ENCODE measurements around the gene SFRP5.

The SFRP5 gene

DNA sequence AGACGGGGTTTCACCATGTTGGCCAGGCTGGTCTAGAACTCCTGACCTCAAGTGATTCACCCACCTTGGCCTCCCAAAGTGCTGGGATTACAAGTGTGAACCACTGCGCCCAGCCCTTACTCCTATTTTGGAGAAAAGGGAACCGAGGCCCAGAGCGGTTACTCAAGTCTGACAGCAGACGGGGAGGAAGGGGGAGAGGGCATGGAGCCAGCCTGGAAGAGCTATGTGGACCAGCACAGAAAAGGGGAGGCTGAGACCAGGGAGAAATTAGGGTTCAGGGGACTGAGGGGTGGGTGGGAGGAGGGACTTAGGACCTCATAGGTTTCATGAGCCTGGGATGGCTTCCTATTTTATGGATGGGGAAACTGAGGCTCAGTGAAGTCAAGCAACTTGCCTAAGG lies 1.5 kb downstream of the SFRP5 start:
- H4K20me1 ChIP-seq (ENCODE audit: insufficient read depth): no peaks in the 10 kb centered on the region
- no peak overlapping the region for H3K4me2 ChIP-seq
- H3K9ac ChIP-seq: no peak overlapping the region
- H3K4me3 ChIP-seq (IDR thresholded peaks at IDR 0.05; ENCODE audit: insufficient read depth, low read depth, low read length): no peak overlapping the region
- peaks cover 15% of the 10 kb centered on the region; the same call in 1 of the 2 replicates for H3K27me3 ChIP-seq (ENCODE audit: insufficient read depth, low read depth)
- H3K79me2 ChIP-seq (ENCODE audit: insufficient read depth, low read depth): no peaks in the 10 kb centered on the region
- no peak overlapping the region for H3K27ac ChIP-seq
- H2AFZ ChIP-seq (ENCODE audit: low read depth): no peak overlapping the region
- no peaks in the 10 kb centered on the region for H3K4me1 ChIP-seq (ENCODE audit: low read depth, poor library complexity, severe bottlenecking)
- H3K36me3 ChIP-seq (ENCODE audit: insufficient read depth): no peaks in the 10 kb centered on the region
- TF ChIP-seq CTCF (conservative IDR thresholded peaks at IDR 0.05; ENCODE audit: low read depth, low read length): no peak

- TF ChIP-seq CTCF (conservative IDR thresholded peaks at IDR 0.05; ENCODE audit: low read depth, low read length): no peak
- Histone ChIP-seq H2AFZ (ENCODE audit: low read depth) (no peak overlapping the region), H3K27me3 (ENCODE audit: insufficient read depth, low read depth) (peaks cover 15% of the 10 kb centered on the region; the same call in 1 of the 2 replicates), H3K27ac (no peak overlapping the region), H3K36me3 (ENCODE audit: insufficient read depth) (no peaks in the 10 kb centered on the region), H3K4me2 (no peak overlapping the region), H3K9ac (no peak overlapping the region), H3K4me1 (ENCODE audit: low read depth, poor library complexity, severe bottlenecking) (peaks cover 3% of the 10 kb centered on the region), H4K20me1 (ENCODE audit: insufficient read depth) (no peaks in the 10 kb centered on the region), H3K79me2 (ENCODE audit: insufficient read depth, low read depth) (no peaks in the 10 kb centered on the region), H3K4me3 (IDR thresholded peaks at IDR 0.05; ENCODE audit: insufficient read depth, low read depth, low read length) (no peak overlapping the region)
Observed at GRCh38 chr10:97768322-97769315, 3.2 kb downstream of the SFRP5 start.

- H4K20me1 ChIP-seq (ENCODE audit: insufficient read depth): no peaks in the 10 kb centered on the region
- peaks cover 3% of the 10 kb centered on the region for H3K4me1 ChIP-seq (ENCODE audit: low read depth, poor library complexity, severe bottlenecking)
- no peak overlapping the region for H3K4me2 ChIP-seq
- no peak for TF ChIP-seq CTCF (conservative IDR thresholded peaks at IDR 0.05; ENCODE audit: low read depth, low read length)
- no peak overlapping the region for H3K27ac ChIP-seq
- H3K9ac ChIP-seq: no peak overlapping the region
- H3K79me2 ChIP-seq (ENCODE audit: insufficient read depth, low read depth): no peaks in the 10 kb centered on the region
- peaks cover 15% of the 10 kb centered on the region; the same call in 1 of the 2 replicates for H3K27me3 ChIP-seq (ENCODE audit: insufficient read depth, low read depth)
- no peak overlapping the region for H2AFZ ChIP-seq (ENCODE audit: low read depth)
- H3K4me3 ChIP-seq (IDR thresholded peaks at IDR 0.05; ENCODE audit: insufficient read depth, low read depth, low read length): no peak overlapping the region
- no peaks in the 10 kb centered on the region for H3K36me3 ChIP-seq (ENCODE audit: insufficient read depth)
Observed at GRCh38 chr10:97766996-97767924, 4.5 kb downstream of the SFRP5 start.

DNA sequence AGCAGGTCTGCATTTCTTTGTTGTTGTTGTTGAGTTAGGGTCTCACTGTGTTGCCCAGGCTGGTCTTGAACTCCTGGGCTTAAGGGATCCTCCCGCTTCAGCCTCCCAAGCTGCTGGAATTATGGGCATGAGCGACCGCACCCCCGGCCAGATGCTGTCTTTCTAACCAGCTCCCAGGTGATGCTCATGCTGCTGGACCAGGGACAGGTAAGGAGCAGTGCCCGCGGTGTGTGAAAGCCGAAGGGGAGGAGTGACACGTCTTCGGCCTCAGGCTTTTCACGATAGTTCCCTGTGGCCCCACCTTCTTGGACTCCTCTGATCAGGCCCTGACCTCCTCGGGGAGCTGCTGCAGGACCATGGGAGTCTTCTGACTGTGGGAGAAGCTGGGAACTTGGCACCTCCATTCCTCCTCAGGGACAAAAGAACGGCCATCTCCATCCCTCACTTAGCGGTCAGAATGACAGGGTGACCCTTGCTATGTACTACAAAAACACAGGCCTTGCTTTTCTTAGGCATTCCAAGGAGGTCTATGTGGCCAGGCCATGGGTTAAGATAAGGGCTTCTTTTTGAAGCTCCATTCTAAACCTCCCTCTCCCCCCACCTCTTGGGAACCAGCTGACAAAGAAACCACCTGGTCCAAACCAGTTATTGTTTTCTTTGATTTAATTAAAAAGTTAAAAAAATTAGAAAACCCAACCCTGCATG lies 5.5 kb downstream of the SFRP5 start:
- TF ChIP-seq CTCF (conservative IDR thresholded peaks at IDR 0.05; ENCODE audit: low read depth, low read length): no peak
- H3K27me3 ChIP-seq (ENCODE audit: insufficient read depth, low read depth): peaks cover 15% of the 10 kb centered on the region; the same call in 1 of the 2 replicates
- peaks cover 3% of the 10 kb centered on the region for H3K4me1 ChIP-seq (ENCODE audit: low read depth, poor library complexity, severe bottlenecking)
- no peak overlapping the region for H3K4me2 ChIP-seq
- H3K36me3 ChIP-seq (ENCODE audit: insufficient read depth): no peaks in the 10 kb centered on the region
- no peaks in the 10 kb centered on the region for H3K79me2 ChIP-seq (ENCODE audit: insufficient read depth, low read depth)
- H3K9ac ChIP-seq: no peak overlapping the region
- no peak overlapping the region for H3K4me3 ChIP-seq (IDR thresholded peaks at IDR 0.05; ENCODE audit: insufficient read depth, low read depth, low read length)
- H3K27ac ChIP-seq: no peak overlapping the region
- H2AFZ ChIP-seq (ENCODE audit: low read depth): no peak overlapping the region
- H4K20me1 ChIP-seq (ENCODE audit: insufficient read depth): no peaks in the 10 kb centered on the region

All from KMS-11 (cell line).